K562 (cell line): Measurements from ENCODE around the gene EXOC4. TPM values are rescaled to one million over a fixed set of nuclear protein-coding genes. Genes with fewer than 3 reads are reported as not detected.

Experiments used
- ADNP ChIP-seq: fragments of 200-800 bp; sonication (Bioruptor generic); IDR thresholded peaks from 2 replicates; pipeline ENCODE4 v1.6.1; 2016; ENCODE audit warnings: missing genetic modification characterization, missing compliant biosample characterization
- FOS ChIP-seq: IDR thresholded peaks from 3 replicates; pipeline ENCODE4 v1.6.1; 2011; ENCODE audit not compliant: insufficient read length; ENCODE audit errors: extremely low read depth
- FOXM1 ChIP-seq, 2 experiments: fragments of 450-650 bp in 1 of 2; sonication (generic) in 1 of 2; formaldehyde crosslinking in 1 of 2; IDR thresholded peaks; 2 replicates each; pipeline versions ENCODE4 v1.6.1 to v1.9.0; 2017 to 2022; ENCODE audit warnings: low read depth in 2 of 2, mild to moderate bottlenecking in 2 of 2, missing genetic modification reagents in 1 of 2, moderate library complexity in 1 of 2
- RUNX1 ChIP-seq: sonication (generic); IDR thresholded peaks from 2 replicates; pipeline ENCODE4 v1.6.1; 2016; ENCODE audit warnings: antibody characterized with exemption, low read depth
- SMC3 ChIP-seq: conservative IDR thresholded peaks from 2 replicates; pipeline ENCODE4 v1.6.1; 2011; ENCODE audit warnings: low read depth, low read length, improper control_type of control experiment; ENCODE audit not compliant: insufficient read depth
- SP1 ChIP-seq: sonication (generic); formaldehyde crosslinking; IDR thresholded peaks from 2 replicates; pipeline ENCODE4 v1.8.1; 2022; ENCODE audit warnings: mild to moderate bottlenecking, missing genetic modification reagents
- TARDBP ChIP-seq: fragments of 450-650 bp; IDR thresholded peaks from 2 replicates; pipeline ENCODE4 v1.6.1; 2016
- ZNF212 ChIP-seq: fragments of 450-650 bp; formaldehyde crosslinking; IDR thresholded peaks from 2 replicates; pipeline ENCODE4 v1.4.0; 2020; ENCODE audit warnings: mild to moderate bottlenecking
- ZNF217 ChIP-seq: sonication (generic); formaldehyde crosslinking; IDR thresholded peaks from 2 replicates; pipeline ENCODE4 v1.8.0; 2022; ENCODE audit warnings: mild to moderate bottlenecking, missing genetic modification reagents
- ZNF239 ChIP-seq: fragments of 250-450 bp; sonication (Bioruptor Pico); IDR thresholded peaks from 2 replicates; pipeline ENCODE4 v1.4.0; 2020; ENCODE audit warnings: mild to moderate bottlenecking
- polyA plus RNA-seq, 8 experiments: library from polyadenylated mRNA; depleted of rRNA in 4 of 8; stranded (reverse) in 5 of 8; unstranded in 3 of 8; fragments of >200 nt; fragmentation: Nextera tagmentation in 2 of 8; fragmentation: Illumina TruSeq in 1 of 8; extraction: Ambion mirVana in 2 of 8; extraction: Trizol in 1 of 8; gene quantifications; 2 replicates each; pipeline versions ENCODE4 v1.2.1 to v1.2.3, GENCODE V29; 2011 to 2014; ENCODE audit warnings: inconsistent platforms in 1 of 8, missing spikeins in 1 of 8
- total RNA-seq, 7 experiments: library from RNA; depleted of rRNA in 6 of 7; stranded (reverse); fragments of >200 nt in 6 of 7; fragmentation: Illumina TruSeq in 2 of 7; extraction: Trizol in 2 of 7; gene quantifications; 2 replicates each; pipeline versions ENCODE4 v1.2.1 to v1.2.3, GENCODE V29; 2011 to 2021; ENCODE audit warnings: low replicate concordance in 1 of 7
- TF ChIP-seq, protein P1 (sequence below): fragments of 150-350 bp; IDR thresholded peaks from 2 replicates; pipeline ENCODE4 v1.6.1; 2014; ENCODE audit warnings: low read depth, mild to moderate bottlenecking, low read length, borderline replicate concordance
- TF ChIP-seq, protein P2 (sequence below): fragments of 450-650 bp; IDR thresholded peaks from 2 replicates; pipeline ENCODE4 v1.6.1; 2016; ENCODE audit warnings: low read depth
- TF ChIP-seq, protein P3 (sequence below): fragments of 250-450 bp; sonication (Bioruptor Pico); IDR thresholded peaks from 2 replicates; pipeline ENCODE4 v1.4.0; 2020; ENCODE audit warnings: mild to moderate bottlenecking, moderate library complexity

Gene EXOC4
- total and polyA plus RNA-seq, 9 of the 15 experiments (the other 6 are each of a cell fraction or from before 2014, with no cell fraction given): 18.5 to 73.1 (median 46.6) TPM

DNA sequence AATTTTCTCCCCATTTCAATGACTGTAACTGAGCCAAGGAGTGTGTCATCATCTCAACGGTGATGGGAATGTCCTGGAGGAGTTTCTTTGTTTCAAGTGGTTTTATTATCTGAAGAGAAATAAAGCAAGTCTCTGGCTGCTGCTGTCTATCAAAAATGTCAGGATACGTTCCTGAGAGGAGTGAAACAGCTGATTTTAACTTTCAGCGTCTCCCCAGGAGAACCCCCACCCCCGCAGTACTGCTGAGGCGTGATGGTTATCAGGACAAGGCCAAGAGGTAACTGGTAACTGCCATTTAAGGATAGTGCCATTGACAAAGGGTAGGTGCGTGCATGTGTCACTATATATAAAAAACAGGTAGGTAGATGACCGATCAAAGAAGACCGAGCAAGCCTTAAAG is 803.9 kb downstream of the EXOC4 start (continued):
- TF ChIP-seq, protein P1, sequence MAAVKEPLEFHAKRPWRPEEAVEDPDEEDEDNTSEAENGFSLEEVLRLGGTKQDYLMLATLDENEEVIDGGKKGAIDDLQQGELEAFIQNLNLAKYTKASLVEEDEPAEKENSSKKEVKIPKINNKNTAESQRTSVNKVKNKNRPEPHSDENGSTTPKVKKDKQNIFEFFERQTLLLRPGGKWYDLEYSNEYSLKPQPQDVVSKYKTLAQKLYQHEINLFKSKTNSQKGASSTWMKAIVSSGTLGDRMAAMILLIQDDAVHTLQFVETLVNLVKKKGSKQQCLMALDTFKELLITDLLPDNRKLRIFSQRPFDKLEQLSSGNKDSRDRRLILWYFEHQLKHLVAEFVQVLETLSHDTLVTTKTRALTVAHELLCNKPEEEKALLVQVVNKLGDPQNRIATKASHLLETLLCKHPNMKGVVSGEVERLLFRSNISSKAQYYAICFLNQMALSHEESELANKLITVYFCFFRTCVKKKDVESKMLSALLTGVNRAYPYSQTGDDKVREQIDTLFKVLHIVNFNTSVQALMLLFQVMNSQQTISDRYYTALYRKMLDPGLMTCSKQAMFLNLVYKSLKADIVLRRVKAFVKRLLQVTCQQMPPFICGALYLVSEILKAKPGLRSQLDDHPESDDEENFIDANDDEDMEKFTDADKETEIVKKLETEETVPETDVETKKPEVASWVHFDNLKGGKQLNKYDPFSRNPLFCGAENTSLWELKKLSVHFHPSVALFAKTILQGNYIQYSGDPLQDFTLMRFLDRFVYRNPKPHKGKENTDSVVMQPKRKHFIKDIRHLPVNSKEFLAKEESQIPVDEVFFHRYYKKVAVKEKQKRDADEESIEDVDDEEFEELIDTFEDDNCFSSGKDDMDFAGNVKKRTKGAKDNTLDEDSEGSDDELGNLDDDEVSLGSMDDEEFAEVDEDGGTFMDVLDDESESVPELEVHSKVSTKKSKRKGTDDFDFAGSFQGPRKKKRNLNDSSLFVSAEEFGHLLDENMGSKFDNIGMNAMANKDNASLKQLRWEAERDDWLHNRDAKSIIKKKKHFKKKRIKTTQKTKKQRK: no peak
- TF ChIP-seq ZNF217 (CRISPR knock-in tag) (no peak), FOS (no peak), ZNF212 (no peak), SP1 (CRISPR knock-in tag) (no peak), TARDBP (no peak), RUNX1 (no peak), ZNF239 (no peak), SMC3 (no peak), ADNP (tag) (no peak), FOXM1 (IDR thresholded peaks at IDR 0.05; ENCODE audit: low read depth) (peak; percentile 7; the same call in 1 of the 2 replicates), FOXM1 (CRISPR knock-in tag; IDR thresholded peaks at IDR 0.05; ENCODE audit: low read depth) (no peak)
- TF ChIP-seq, protein P2, sequence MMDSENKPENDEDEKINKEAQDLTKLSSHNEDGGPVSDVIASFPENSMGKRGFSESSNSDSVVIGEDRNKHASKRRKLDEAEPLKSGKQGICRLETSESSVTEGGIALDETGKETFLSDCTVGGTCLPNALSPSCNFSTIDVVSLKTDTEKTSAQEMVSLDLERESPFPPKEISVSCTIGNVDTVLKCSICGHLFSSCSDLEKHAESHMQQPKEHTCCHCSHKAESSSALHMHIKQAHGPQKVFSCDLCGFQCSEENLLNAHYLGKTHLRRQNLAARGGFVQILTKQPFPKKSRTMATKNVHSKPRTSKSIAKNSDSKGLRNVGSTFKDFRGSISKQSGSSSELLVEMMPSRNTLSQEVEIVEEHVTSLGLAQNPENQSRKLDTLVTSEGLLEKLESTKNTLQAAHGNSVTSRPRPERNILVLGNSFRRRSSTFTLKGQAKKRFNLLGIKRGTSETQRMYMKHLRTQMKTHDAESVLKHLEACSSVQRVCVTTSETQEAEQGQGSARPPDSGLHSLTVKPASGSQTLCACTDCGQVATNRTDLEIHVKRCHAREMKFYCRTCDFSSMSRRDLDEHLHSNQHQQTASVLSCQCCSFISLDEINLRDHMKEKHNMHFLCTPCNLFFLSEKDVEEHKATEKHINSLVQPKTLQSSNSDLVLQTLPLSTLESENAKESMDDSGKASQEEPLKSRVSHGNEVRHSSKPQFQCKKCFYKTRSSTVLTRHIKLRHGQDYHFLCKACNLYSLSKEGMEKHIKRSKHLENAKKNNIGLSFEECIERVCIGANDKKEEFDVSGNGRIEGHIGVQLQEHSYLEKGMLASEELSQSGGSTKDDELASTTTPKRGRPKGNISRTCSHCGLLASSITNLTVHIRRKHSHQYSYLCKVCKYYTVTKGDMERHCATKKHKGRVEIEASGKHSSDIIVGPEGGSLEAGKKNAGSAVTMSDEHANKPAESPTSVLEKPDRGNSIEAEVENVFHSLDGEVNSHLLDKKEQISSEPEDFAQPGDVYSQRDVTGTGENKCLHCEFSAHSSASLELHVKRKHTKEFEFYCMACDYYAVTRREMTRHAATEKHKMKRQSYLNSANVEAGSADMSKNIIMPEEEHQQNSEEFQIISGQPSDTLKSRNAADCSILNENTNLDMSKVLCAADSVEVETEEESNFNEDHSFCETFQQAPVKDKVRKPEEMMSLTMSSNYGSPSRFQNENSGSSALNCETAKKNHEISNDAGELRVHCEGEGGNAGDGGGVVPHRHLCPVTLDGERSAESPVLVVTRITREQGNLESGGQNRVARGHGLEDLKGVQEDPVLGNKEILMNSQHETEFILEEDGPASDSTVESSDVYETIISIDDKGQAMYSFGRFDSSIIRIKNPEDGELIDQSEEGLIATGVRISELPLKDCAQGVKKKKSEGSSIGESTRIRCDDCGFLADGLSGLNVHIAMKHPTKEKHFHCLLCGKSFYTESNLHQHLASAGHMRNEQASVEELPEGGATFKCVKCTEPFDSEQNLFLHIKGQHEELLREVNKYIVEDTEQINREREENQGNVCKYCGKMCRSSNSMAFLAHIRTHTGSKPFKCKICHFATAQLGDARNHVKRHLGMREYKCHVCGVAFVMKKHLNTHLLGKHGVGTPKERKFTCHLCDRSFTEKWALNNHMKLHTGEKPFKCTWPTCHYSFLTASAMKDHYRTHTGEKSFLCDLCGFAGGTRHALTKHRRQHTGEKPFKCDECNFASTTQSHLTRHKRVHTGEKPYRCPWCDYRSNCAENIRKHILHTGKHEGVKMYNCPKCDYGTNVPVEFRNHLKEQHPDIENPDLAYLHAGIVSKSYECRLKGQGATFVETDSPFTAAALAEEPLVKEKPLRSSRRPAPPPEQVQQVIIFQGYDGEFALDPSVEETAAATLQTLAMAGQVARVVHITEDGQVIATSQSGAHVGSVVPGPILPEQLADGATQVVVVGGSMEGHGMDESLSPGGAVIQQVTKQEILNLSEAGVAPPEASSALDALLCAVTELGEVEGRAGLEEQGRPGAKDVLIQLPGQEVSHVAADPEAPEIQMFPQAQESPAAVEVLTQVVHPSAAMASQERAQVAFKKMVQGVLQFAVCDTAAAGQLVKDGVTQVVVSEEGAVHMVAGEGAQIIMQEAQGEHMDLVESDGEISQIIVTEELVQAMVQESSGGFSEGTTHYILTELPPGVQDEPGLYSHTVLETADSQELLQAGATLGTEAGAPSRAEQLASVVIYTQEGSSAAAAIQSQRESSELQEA: no peak
- TF ChIP-seq, protein P3, sequence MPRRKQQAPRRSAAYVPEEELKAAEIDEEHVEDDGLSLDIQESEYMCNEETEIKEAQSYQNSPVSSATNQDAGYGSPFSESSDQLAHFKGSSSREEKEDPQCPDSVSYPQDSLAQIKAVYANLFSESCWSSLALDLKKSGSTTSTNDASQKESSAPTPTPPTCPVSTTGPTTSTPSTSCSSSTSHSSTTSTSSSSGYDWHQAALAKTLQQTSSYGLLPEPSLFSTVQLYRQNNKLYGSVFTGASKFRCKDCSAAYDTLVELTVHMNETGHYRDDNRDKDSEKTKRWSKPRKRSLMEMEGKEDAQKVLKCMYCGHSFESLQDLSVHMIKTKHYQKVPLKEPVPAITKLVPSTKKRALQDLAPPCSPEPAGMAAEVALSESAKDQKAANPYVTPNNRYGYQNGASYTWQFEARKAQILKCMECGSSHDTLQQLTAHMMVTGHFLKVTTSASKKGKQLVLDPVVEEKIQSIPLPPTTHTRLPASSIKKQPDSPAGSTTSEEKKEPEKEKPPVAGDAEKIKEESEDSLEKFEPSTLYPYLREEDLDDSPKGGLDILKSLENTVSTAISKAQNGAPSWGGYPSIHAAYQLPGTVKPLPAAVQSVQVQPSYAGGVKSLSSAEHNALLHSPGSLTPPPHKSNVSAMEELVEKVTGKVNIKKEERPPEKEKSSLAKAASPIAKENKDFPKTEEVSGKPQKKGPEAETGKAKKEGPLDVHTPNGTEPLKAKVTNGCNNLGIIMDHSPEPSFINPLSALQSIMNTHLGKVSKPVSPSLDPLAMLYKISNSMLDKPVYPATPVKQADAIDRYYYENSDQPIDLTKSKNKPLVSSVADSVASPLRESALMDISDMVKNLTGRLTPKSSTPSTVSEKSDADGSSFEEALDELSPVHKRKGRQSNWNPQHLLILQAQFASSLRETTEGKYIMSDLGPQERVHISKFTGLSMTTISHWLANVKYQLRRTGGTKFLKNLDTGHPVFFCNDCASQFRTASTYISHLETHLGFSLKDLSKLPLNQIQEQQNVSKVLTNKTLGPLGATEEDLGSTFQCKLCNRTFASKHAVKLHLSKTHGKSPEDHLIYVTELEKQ (CRISPR knock-in tag): no peak
